ENCODE data around the gene AGO4.

DNA sequence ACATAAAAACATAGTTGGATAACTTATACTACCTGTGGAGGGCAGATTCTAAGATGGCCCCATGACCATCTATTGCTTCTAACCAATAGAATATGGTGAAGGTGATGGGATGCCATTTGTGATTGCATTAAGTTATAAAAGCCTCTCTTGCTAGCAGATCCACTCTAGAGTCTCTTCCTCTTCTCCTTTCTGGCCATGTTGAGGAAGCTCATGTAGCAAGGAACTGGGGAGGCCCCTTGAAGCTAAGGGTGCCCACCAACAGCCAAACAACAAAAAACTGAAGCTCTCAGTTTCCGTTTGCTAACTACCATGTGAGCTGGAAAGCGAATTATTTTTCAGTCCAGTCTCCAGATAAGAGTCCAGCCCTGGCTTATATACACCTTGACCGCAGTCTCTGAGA, 59.2 kb downstream of the AGO4 start:
- TF ChIP-seq POLR2A (IDR thresholded peaks at IDR 0.05) (no peak), CTCF (IDR thresholded peaks at IDR 0.05) (no peak)

Data from uterus (tissue), 2 donors.